NCI-H345 treated with DMSO at 0.1 percent for 48 hours (cell line): ENCODE data around the gene RNF157.

Experiments
- DNase-seq: peaks from one replicate; lab custom pipeline; 2025; ENCODE audit not compliant: unreplicated experiment; lab: John Stamatoyannopoulos, UW

RNF157 gene

DNA sequence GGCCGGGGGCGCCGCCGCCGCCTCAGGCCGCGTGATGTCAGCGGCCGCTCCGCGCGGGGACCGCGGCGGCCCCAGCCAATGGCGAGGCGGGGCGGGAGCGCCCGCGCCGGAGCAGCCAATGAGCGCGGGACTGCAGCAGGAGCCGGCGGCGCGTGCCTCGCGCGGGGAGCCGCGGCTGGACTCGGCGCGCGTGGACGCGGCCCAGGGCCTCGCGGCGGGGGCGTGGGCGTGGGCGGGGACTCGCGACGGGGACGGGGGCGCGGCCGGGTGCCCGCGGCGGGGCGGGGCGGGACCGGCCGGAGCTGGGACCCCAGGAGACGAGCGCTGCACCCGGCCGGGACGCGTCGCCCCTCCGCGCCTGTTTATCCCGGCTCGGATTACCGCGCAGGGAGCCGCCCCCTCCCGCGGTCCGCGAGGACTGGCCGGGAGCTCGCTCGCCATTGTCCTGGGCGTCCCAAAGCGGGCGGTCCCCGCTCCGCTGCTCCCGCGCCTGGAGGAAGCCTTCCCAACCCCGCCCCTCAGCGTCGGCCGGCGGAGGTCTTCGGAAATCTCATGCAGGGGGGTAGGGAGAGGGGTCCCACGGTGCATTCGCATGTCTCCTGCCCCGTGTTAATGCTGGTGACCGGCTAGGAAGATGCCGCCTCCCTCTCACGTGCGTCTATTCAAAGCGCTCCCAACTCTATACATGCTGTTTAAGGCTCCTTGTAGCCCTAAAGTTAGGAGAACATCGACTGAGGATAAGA is at the start of gene RNF157:
Gene RNF157, minus strand, starts transcription at position 33 of the 743 bp plus-strand sequence. CDS start 253 bp downstream, outside the sequence.
- peak; percentile 17 for DNase-seq

DNA sequence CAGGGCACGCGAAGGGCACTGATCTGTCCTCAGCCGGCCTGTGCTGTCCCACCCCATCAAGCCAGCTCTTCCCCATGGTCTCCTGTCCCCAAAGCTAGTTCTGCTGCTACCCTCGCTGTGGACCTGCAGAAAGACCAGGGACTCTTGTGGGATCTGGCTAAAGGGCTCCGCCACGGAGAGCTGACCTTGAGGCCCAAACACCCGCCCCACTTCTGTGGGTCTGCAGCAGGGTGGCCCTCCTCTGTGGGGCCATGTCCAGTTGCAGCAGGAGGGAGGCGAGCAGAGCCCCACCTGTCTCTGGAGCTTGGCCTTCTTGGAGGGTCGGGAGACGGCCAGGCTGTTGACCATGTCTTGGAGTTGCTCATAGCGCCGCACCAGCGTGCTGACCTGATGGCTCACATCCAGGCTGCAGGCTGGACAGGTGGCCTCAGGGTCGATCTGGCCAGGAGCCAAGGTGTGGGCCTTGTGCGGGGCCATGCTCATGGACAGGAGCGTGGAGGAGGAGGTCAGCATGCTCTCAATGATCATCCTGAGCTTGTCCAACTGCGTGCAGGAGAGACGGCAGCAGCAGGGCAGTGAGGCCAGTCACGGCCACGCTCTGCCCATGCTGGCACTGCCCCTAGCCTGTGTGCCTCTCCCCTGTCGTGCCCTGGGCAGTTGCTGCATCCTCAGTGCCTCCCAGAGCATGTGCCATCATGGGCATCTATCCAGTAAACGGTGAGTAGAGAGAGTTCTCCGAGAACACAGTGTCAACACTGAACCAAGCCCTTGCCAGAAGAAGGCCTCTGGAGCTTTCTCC is 41.5 kb upstream of the RNF157 start:
- DNase-seq, result no peak

DNA sequence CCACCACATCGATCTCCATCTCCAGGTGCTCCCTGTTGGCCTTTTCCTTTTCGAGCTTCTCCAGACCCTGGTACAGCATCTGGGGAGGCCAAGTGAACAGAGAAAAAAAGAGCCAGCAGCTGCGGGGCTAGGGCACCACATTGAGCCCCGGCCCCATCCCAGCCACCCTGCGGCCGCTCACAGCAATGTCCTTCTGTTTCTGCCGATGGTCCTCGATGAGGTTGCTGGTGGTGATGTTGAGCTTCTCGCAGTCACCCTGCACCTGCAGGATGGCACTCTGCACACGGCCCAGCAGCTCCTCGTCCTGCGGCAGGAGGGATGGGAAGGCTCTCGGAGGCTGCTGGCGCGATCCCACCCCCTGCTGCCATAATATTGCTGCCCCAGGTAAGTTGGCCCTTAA is 40.4 kb upstream of the RNF157 start:
- DNase-seq, result no peak

DNA sequence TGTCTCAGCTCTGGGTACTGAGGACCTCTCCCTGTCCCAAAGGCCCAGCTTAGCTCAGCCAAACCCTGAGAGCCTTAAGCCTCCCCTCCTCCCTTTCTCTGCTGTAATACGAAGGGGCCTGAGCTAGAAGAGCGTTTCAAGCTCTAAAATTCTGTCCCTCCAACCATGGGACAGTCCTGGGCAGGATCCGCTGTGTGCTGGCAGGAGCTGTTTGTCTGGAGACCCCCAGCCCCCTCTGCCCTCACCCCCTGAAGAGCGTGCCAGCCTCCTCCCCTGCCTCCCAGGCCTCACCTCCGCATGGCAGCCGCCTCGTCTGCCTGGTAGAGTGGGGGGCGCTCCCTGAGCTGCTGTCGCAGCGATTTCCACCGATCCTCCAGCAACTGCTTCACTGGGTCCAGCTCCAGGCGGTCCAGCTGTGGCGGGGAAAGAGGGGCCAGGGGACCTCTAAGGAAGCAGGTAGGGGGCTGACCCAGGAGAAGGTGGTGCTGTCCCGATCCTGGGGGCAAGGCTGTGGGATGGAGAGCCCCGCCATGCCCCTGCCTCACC is 39.5 kb upstream of the RNF157 start:
- no peak for DNase-seq

DNA sequence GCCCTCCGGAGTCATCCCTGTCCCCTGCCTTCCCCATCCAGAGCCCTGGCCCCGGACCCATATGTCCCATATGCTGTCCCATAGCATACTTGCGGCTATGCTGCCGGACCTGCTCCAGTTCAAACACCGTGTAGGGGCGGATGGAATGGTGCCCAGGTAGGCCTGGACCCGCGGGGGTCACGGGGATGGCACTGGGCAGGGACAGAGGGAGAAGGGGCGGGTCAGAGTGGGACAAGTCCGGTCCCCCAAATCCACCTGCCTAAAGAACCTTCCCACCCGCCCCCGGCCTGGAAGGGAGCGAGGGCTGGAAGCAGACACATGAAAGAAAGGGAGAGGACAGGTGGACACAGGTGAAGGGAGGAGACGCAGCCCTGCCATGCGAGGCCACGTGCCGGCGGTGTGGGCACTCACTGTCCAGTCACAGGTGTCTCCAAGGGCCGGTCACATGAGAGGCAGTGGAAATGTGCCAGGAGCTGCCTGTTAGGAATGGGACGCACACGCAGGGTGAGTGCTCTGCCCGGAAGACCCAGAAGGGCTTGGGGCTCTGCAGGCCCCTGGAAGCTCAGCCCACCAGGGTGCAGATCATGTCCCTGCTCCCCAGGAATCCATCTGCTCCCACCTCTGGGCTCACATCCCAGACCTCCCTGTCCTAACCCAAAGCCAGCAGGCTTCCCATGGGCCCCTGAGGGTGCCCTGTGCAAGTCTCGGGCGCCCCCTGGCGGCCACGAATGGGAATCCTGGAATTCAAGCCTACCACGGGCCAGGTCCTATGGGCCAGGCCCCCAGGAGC is 38.9 kb upstream of the RNF157 start:
- peak; percentile 59 for DNase-seq

DNA sequence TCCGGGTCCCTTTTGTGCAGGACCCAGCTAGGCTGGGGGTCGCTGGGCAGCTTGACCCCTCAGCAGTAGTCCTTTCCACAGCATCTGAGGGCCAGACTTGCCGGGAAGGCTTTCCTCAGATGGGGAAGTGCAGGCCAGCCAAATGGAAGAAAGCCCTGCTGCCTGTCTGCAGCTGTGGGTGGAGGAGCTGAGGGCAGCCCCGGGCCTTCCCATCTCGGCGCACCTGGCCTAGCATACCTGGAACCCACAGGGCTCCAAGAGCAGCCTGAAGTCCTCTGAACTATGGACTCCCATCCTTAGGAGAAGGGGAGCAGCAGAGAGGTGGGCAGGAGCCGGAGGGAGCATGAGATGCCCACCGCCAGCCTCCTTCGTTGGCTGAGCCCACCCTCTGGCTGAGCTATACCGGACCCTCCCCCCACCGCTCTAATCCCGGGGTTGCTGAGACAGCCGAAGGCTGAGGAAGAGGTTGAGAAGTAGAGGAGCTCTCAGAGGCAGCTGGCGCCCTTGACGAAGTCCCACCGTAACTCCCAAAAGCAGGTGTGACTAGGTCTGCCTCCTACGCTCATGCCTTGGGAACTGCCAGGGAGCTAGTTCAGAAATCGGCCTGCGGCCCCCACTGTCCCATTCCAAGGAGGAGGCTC is 38.1 kb upstream of the RNF157 start:
- no peak for DNase-seq

DNA sequence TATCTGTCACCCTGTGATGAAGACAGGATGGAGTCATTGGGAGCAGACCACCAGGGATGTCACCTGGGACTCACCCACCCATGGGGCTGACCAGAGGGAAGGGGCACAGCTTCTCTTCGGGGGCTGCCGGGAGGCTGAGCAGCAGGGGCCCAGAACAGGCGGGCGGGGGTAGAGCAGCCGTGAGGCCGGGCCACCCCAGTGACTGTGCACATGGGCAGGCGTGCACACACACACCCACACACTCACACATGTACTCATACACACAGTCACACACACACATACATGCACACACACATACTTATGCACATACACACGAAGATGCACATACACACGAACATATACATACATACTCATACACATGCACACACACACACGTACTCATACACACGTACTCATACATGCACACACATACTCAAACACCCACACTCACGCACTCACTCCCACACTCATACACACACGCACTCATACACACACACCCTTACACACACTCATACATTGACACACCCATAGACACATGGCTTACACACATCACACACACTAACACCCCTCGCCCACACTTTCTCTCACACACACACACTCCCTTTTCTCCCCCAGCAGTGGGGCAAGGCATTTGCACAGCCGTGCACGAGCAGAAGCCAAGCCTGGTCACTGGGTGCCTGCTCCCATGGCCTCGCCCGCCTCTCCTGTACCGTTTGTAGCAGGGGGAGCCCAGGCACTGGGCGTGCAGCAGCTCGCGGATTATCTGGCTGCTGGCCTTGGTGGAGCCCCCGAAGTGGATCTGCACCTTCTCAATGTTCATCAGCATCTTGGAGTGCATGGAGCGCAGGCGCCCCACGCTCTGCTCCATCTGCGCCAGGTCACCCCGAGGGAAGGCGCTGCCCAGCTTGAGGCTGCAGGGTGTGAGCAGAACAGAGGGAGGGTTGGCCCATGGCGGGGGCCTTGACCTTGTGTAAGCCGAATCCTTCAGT is 37.3 kb upstream of the RNF157 start:
- DNase-seq, result no peak

DNA sequence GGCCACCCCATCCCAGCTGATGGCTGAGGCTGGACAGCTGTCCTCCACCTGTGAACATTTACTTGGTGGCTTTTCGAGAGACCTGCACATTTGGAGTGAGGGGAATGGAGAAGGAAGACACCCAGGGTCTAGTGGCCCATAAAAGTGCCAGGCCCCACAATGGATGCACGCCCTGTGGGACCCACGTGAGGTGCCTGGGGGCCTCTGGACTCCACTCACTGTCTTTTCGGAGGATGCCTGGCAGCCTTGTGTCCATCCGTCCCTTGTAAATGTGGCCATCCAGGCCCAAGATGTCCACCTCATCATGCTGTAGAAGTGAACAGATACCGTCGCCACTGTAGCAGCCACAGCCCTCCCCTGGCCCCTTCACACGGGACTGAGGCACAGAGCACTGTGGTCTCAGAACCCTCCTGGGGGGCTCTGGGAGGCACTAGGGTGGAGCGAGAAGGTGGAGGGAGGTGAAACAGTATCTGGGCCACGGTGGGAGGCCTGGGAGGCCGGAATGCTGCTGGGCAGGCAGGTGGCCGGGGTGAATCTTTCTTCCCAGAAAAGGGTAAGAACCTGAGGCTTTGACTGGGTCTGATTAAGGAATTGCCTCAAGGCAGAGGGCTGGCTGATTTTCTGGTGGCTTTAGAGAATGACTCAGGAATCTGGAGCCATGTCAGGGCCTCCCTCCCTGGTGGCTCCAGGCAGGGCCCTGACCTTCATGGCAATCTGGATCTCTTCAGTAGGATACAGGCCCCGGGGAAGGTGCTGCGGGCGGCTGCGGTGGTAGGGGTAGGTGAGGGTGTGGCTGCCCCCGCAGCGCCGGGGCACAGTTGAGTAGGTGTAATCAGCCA is 36.4 kb upstream of the RNF157 start:
- DNase-seq, result no peak

DNA sequence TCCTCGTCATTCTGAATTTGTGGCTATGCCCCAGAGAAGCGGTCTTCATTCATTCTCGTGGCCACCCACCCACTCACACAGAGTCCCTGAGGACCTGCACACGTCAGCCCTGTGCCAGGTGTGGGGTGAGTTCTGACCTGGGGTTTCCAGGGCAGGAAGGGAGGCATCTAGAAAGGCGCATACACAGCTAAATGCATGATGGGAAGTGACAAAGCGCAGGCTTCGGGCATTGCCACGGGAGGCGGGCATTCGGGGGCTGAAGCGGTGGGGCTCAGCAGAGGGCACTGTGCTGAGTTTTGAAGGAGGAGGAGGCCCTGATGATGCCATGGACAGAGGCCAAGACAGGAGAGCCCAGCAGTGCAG is 35.8 kb upstream of the RNF157 start:
- DNase-seq, result no peak

DNA sequence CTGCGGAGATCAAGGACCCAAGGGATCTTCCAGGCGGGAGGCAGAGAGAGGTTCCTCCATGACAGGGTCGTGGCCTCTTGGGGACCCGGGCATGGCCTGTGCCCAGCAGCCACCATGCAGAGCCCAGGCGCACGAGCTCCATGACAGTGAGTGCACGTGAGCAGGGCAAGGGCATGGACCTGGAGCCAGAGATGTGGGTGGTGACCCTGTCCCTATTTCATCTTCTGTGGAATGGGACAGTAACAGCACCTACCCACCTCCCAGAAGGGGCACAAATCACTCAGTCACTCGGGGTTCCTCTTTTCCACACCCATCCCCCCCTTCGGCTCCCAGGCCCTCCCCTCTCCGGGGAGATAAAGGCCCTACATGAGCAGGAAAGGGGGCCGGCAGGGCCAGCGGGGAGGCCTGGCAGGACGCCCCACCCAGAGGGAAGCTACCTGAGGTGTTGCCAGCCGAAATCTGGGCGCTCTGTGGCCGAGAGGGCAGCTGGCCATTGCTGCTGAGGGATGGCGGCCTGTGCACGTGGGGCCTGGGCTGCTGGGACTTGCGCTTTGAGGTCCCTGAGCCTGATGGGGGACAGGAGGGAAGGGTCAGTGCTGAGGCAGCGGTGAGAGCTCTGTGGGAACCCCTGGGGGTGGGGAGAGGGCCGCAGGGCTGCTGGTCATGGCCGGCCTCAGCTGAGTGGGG is 35.2 kb upstream of the RNF157 start:
- DNase-seq, result no peak

DNA sequence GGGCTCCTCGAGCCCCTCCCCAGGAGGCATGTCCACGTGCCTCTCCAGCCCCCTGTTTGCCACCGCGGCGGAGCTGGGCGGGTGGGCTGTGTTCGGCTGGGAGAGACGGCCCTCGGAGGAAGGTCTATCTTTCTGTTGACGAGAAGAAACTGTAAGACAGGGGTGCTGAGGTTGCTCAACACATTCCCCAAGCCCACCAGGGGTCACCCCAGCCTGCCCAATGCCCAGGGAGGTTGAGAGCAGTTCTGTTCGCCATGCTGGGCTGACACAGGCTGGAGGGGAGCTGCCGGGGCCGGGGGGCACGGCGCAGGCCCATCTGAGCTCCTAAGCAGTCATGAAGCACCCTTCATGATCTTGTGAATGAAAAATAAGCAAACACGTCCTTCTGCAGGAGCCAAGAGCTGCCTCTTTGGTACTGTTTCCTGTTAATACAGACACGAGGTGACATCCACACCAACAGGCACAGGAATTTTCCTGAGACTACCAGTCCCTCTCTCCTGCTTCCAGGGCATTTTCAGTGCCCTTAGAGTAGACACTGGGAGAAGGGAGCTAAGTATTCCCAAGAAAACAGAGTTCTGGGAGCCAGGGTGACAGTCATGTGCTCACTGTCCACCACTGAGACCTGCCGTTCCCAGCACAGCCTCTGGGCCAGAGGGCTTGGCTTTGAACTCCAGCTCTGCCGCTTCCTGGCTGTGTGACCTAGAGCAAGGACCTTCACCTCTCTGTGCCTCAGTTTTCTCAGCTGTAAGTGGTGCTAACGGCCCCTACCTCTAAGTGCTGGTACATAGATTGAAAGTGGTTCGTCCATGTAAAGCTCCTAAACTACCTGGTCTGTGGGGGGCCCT is 34.0 kb upstream of the RNF157 start:
- no peak for DNase-seq

DNA sequence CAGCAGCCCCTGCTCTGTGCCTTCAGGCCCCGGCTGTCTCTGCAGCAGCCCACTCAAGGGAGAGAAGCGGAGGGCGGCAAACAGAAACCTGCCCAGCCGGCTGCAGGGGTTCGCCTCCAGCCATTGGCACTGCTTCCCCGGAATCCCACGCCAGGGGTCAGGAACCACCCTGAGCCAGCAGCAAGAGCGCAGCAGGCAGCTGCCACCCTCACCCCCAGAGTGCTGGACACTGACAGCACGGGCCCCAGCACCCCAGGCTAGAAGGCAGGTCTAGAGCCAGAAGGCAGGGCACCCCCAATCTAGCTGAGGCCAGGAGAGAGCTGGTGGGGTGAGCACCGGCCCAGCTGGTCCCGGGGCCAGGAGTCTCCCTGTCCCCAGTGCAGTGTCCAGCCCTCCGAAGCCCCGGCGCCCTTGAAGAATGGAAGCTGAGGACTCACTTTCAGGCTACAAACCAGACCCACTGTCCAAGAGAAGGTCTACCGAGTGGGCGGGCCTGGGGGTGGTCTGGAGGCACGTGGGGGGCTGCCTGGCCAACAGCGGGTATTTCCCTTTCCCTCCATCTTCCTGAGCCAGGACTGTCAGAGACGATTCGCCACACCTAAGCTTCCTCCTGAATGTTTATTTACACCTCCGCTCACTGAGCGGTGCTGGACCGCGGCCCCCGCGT is 33.3 kb upstream of the RNF157 start:
- no peak for DNase-seq

DNA sequence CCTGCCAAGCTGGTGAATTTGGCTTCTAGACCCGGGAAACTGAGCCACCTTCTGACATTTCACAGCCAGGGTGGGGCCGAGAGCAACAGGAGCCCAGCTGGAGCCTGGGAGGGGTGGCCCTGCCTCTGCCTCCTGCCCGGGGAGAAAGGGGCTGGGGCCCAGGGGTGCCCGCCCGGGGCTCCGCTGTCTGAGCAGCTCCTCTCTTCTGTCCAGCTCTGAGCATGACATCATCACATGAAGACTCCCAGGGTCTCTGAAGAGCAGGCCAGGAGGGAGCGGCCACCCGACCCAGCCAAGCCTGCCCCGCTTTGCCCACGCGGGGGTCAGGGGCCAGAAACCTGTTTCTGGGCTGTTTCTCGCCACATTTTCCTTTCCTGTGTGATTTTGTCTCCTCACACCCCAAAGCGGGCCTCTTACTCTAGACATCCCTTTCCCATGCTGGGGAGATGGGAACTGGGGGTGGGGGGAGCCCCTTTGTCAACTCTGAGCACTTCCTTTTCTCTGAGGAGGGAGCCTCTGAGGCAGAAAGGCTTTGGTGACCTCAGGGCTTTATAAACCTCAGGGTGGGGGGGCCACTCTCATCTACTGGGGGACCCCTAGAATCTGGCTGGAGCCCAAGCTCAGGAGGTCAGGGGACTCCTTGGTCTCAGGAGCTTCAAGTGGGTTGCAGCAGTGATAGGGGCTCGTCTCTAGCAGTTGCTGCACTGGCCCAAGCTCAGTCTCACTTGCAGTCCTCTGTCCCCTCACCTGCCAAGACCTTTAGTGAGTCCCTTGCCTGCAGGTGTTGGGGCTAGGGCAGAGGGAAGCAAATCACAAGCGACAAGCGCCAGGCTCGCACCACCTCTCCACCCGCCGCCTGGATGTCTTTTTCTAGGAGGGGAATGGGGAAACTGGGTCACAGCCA is 32.5 kb upstream of the RNF157 start:
- no peak for DNase-seq

DNA sequence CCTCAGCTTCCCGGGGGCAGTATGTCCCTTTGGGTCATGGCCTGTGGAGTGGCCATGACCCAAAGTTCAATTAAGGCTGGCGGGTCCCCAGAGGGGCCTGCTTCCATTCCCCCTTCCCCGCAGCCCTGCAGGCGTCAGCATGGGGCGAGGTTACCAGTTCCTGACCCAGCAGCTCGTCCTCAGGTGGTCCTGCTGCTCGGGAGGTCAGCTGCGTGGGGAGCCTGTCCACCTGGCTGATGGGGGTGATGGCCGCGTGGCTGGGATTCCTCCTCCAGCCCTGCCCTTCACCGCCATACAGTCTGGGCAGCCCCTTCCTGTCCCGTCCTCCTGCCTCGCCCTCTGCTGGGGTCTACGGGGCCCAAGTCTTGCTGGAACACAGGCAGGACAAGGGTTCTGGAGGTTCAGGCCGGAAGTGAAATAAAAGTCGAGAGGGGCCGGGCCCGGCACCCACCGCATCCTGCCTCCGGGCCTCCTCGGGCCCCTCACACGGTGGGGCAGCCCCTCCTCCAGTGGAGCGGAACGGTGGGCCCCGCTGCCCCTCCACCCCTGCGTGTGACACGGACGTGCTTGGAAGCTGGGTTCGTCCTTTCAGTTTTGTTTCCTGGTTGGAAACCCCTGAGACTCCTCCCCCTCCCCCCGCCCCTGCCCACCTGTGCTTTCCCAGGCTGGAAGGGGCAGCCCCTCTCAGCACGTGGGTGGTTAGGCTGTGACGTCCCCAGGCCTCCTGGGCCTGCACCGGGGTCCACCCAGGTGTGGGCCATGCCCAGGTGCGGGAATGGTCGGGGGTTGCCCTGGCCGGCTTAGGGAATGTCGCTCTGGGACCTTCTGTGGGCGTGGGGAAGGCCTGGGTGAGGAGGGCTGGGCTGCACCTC is 31.6 kb upstream of the RNF157 start:
- DNase-seq, result no peak
